K562 (cell line): ENCODE data around the gene CASKIN1. TPM values are rescaled to one million over a fixed set of nuclear protein-coding genes. Genes with fewer than 3 reads are reported as not detected.

Source experiments
- ATF1 ChIP-seq, 2 experiments: fragments of 450-650 bp in 1 of 2; IDR thresholded peaks; 2 replicates each; pipeline ENCODE4 v1.6.1; 2016; ENCODE audit warnings: missing compliant biosample characterization in 1 of 2, missing genetic modification characterization in 1 of 2
- CBX3 ChIP-seq, 2 experiments: IDR thresholded peaks; 1 replicate in 1 of 2; 2 replicates in 1 of 2; pipeline ENCODE4 v1.6.1; 2012; ENCODE audit warnings: inconsistent platforms in 2 of 2, low read length in 2 of 2, borderline replicate concordance in 1 of 2, control low read depth in 1 of 2
- ETV6 ChIP-seq, 3 experiments: fragments of 150-350 bp in 1 of 3; sonication (generic) in 1 of 3; formaldehyde crosslinking in 1 of 3; IDR thresholded peaks; 2 replicates each; pipeline versions ENCODE4 v1.6.1 to v1.8.0; 2014 to 2022; ENCODE audit warnings: borderline replicate concordance in 2 of 3, low read depth in 2 of 3, antibody characterized with exemption in 1 of 3, low read length in 1 of 3, mild to moderate bottlenecking in 1 of 3, missing genetic modification reagents in 1 of 3
- GABPB2 ChIP-seq: fragments of 250-450 bp; sonication (Bioruptor Pico); conservative IDR thresholded peaks from 2 replicates; pipeline ENCODE4 v1.5.1; 2021; ENCODE audit warnings: mild to moderate bottlenecking
- KAT8 ChIP-seq: fragments of 450-650 bp; IDR thresholded peaks from 2 replicates; pipeline ENCODE4 v1.6.1; 2016; ENCODE audit warnings: low read depth, mild to moderate bottlenecking
- MCM7 ChIP-seq, 2 experiments: fragments of 450-650 bp; IDR thresholded peaks; 2 replicates each; pipeline ENCODE4 v1.6.1; 2016 to 2018
- SPI1 ChIP-seq: IDR thresholded peaks from 2 replicates; pipeline ENCODE4 v1.6.1; 2011; ENCODE audit warnings: low read depth, low read length, control low read depth, borderline replicate concordance
- USF1 ChIP-seq: sonication (generic); formaldehyde crosslinking; IDR thresholded peaks from 2 replicates; pipeline ENCODE4 v1.9.0; 2022; ENCODE audit warnings: mild to moderate bottlenecking, missing genetic modification reagents
- polyA plus RNA-seq, 8 experiments: library from polyadenylated mRNA; depleted of rRNA in 4 of 8; stranded (reverse) in 5 of 8; unstranded in 3 of 8; fragments of >200 nt; fragmentation: Nextera tagmentation in 2 of 8; fragmentation: Illumina TruSeq in 1 of 8; extraction: Ambion mirVana in 2 of 8; extraction: Trizol in 1 of 8; gene quantifications; 2 replicates each; pipeline versions ENCODE4 v1.2.1 to v1.2.3, GENCODE V29; 2011 to 2014; ENCODE audit warnings: inconsistent platforms in 1 of 8, missing spikeins in 1 of 8
- total RNA-seq, 7 experiments: library from RNA; depleted of rRNA in 6 of 7; stranded (reverse); fragments of >200 nt in 6 of 7; fragmentation: Illumina TruSeq in 2 of 7; extraction: Trizol in 2 of 7; gene quantifications; 2 replicates each; pipeline versions ENCODE4 v1.2.1 to v1.2.3, GENCODE V29; 2011 to 2021; ENCODE audit warnings: low replicate concordance in 1 of 7
- TF ChIP-seq, protein P1 (sequence below), 3 experiments: fragments of 200-800 bp in 1 of 3; sonication (Bioruptor generic) in 1 of 3; sonication (generic) in 1 of 3; formaldehyde crosslinking in 1 of 3; IDR thresholded peaks; 2 replicates each; pipeline versions ENCODE4 v1.6.1 to v1.8.0; 2016 to 2022; ENCODE audit warnings: mild to moderate bottlenecking in 2 of 3, missing compliant biosample characterization in 2 of 3, missing genetic modification characterization in 2 of 3, missing genetic modification reagents in 1 of 3
- TF ChIP-seq, protein P2 (sequence below), 2 experiments: fragments of 450-650 bp; conservative IDR thresholded peaks; 2 replicates each; pipeline ENCODE4 v1.6.1; 2017; ENCODE audit warnings: mild to moderate bottlenecking in 2 of 2, moderate library complexity in 2 of 2

Gene CASKIN1
- total and polyA plus RNA-seq, 9 of the 15 experiments (the other 6 are each of a cell fraction or from before 2014, with no cell fraction given), result 0.15 to 4.5 (median 1.5) TPM; not detected in 2

GRCh38 chr16:2142942-2143877, 53.2 kb downstream of the CASKIN1 start (continued):
- TF ChIP-seq, protein P1, sequence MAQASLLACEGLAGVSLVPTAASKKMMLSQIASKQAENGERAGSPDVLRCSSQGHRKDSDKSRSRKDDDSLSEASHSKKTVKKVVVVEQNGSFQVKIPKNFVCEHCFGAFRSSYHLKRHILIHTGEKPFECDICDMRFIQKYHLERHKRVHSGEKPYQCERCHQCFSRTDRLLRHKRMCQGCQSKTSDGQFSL (CRISPR knock-in tag; IDR thresholded peaks at IDR 0.05), result no peak
- TF ChIP-seq, protein P1 (tag; IDR thresholded peaks at IDR 0.05), result no peak
- TF ChIP-seq KAT8 (no peak), ETV6 (IDR thresholded peaks at IDR 0.05; ENCODE audit: borderline replicate concordance in 1 of 2, low read depth in 2 of 2, low read length in 1 of 2) (no peak), ETV6 (CRISPR knock-in tag; IDR thresholded peaks at IDR 0.05; ENCODE audit: borderline replicate concordance) (no peak), GABPB2 (CRISPR knock-in tag) (no peak), SPI1 (peak; percentile 24; the same call in 1 of the 2 replicates), ATF1 (CRISPR knock-in tag; IDR thresholded peaks at IDR 0.05) (no peak), ATF1 (tag; IDR thresholded peaks at IDR 0.05) (no peak), USF1 (CRISPR knock-in tag) (0 out of 2 replicates have a peak, but pooled peaks have one; percentile 38), MCM7 (IDR thresholded peaks at IDR 0.05) (no peak), CBX3 (IDR thresholded peaks at IDR 0.05; ENCODE audit: borderline replicate concordance in 1 of 2, low read length in 2 of 2) (no peak)
- TF ChIP-seq, protein P2, sequence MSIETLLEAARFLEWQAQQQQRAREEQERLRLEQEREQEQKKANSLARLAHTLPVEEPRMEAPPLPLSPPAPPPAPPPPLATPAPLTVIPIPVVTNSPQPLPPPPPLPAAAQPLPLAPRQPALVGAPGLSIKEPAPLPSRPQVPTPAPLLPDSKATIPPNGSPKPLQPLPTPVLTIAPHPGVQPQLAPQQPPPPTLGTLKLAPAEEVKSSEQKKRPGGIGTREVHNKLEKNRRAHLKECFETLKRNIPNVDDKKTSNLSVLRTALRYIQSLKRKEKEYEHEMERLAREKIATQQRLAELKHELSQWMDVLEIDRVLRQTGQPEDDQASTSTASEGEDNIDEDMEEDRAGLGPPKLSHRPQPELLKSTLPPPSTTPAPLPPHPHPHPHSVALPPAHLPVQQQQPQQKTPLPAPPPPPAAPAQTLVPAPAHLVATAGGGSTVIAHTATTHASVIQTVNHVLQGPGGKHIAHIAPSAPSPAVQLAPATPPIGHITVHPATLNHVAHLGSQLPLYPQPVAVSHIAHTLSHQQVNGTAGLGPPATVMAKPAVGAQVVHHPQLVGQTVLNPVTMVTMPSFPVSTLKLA (conservative IDR thresholded peaks at IDR 0.05), result 0 out of 4 replicates have a peak, but pooled peaks of 1 of the 2 experiments have one; percentile 33
